Muscle of back (tissue), 11 donors: ENCODE measurements around the gene CIZ1. TPM values are rescaled to one million over a fixed set of nuclear protein-coding genes. Genes with fewer than 3 reads are reported as not detected.
"Not testable (repeated sequence)": the region's sequence is repeated elsewhere in the genome, so short reads cannot be mapped to it uniquely, and the experiment has no call there.

Experiments
- DNase-seq, 3 donors: peaks; one replicate each; pipeline versions ENCODE4 v3.0.0 to v3.0.0-alpha.2; 2013
- polyA plus RNA-seq, 10 donors: library from polyadenylated mRNA; unstranded; fragments of 120-200 nt; gene quantifications; one replicate each; pipeline ENCODE4 v1.2.1, GENCODE V29; 2013; ENCODE audit not compliant: insufficient read length in 10 of 10

Gene CIZ1
- polyA plus RNA-seq, 10 donors = 84.8 to 128 (median 99.1) TPM

GRCh38 chr9:128146591-128147120 lies 44.7 kb downstream of the CIZ1 start:
- DNase-seq = no peak

GRCh38 chr9:128145951-128146351 lies 45.4 kb downstream of the CIZ1 start:
- no peak for DNase-seq

- DNase-seq = no peak
Measured at GRCh38 chr9:128145536-128145935, 45.8 kb downstream of the CIZ1 start.

GRCh38 chr9:128144239-128145181 lies 46.9 kb downstream of the CIZ1 start:
- DNase-seq = no peak

GRCh38 chr9:128143525-128144238 lies 47.7 kb downstream of the CIZ1 start:
- DNase-seq = peak in 1 of 3 donors; percentile 43

GRCh38 chr9:128142596-128142995 lies 48.8 kb downstream of the CIZ1 start:
- DNase-seq = no peak

- DNase-seq = no peak
Measured at GRCh38 chr9:128142061-128142460, 49.3 kb downstream of the CIZ1 start.

GRCh38 chr9:128141604-128142003 lies 49.8 kb downstream of the CIZ1 start:
- no peak for DNase-seq

- no peak for DNase-seq
Measured at GRCh38 chr9:128139621-128140020, 51.8 kb downstream of the CIZ1 start.

GRCh38 chr9:128138001-128138400 lies 53.4 kb downstream of the CIZ1 start:
- no peak for DNase-seq

GRCh38 chr9:128136816-128137793 lies 54.3 kb downstream of the CIZ1 start:
- peak in 1 of 3 donors; percentile 37 for DNase-seq

GRCh38 chr9:128135561-128135960 lies 55.8 kb downstream of the CIZ1 start:
- not testable (repeated sequence) for DNase-seq

GRCh38 chr9:128132139-128132538 lies 59.2 kb downstream of the CIZ1 start:
- peak in 2 of 3 donors; percentile 65 to 82 for DNase-seq

- not testable (repeated sequence) for DNase-seq
Measured at GRCh38 chr9:128131346-128131745, 60.0 kb downstream of the CIZ1 start.

- DNase-seq = not testable (repeated sequence)
Measured at GRCh38 chr9:128130651-128131050, 60.7 kb downstream of the CIZ1 start.

- DNase-seq = not testable (repeated sequence)
Measured at GRCh38 chr9:128129976-128130590, 61.3 kb downstream of the CIZ1 start.

- DNase-seq = peak in 1 of 3 donors; percentile 39
Measured at GRCh38 chr9:128128836-128129590, 62.4 kb downstream of the CIZ1 start.

- peak; percentile 94 to 98 (median 95) for DNase-seq
Measured at GRCh38 chr9:128127990-128128835, 63.2 kb downstream of the CIZ1 start.

- peak; percentile 89 to 97 (median 94) for DNase-seq
Measured at GRCh38 chr9:128127568-128127989, 63.8 kb downstream of the CIZ1 start, which contains the start of gene PTGES2. PTGES2 (minus strand) TSS chr9:128127729; CDS start chr9:128127717, 12 bp downstream.
